H1 (cell line): ENCODE data around the gene ANO9. TPM values are rescaled to one million over a fixed set of nuclear protein-coding genes. Genes with fewer than 3 reads are reported as not detected.

Source experiments
- CTCF ChIA-PET: fragments of 300-600 bp; sonication (Branson Sonifier 250); formaldehyde crosslinking; loops from one replicate; lab custom pipeline; 2021; ENCODE audit not compliant: partially characterized antibody; lab: Charles Lee
- POLR2A ChIA-PET: fragments of 300-600 bp; sonication (Branson Sonifier 250); formaldehyde crosslinking; loops from one replicate; lab custom pipeline; 2021; ENCODE audit warnings: inconsistent platforms; ENCODE audit not compliant: partially characterized antibody; lab: Charles Lee
- DNase-seq, 2 experiments: peaks; one replicate each; pipeline versions ENCODE4 v3.0.0 to v3.0.0-alpha.2; 2010 to 2022; ENCODE audit warnings: low spot score in 2 of 2, low read depth in 1 of 2, mixed read lengths in 1 of 2
- FAIRE-seq: peaks from 2 replicates; lab custom pipeline; 2011; peaks lifted over from hg19 to GRCh38; lab: Jason Lieb, UNC
- H2AFZ ChIP-seq: 2 replicates; pipeline ENCODE4 v1.8.1; 2012; ENCODE audit warnings: low read length, inconsistent platforms
- H2AK5ac ChIP-seq: 2 replicates; pipeline ENCODE4 v1.6.1; 2013; ENCODE audit warnings: low read depth, low read length
- H2BK120ac ChIP-seq: replicated peaks from 2 replicates; pipeline ENCODE3; 2013; ENCODE audit warnings: low read depth, low read length, inconsistent platforms
- H2BK12ac ChIP-seq: 2 replicates; pipeline ENCODE4 v1.6.1; 2013; ENCODE audit warnings: low read depth, low read length
- H2BK15ac ChIP-seq: 2 replicates; pipeline ENCODE4 v1.6.1; 2013; ENCODE audit warnings: low read length
- H2BK20ac ChIP-seq: 2 replicates; pipeline ENCODE4 v1.6.1; 2013; ENCODE audit warnings: low read length
- H2BK5ac ChIP-seq: 2 replicates; pipeline ENCODE4 v1.6.1; 2013; ENCODE audit warnings: low read depth, low read length
- H3K14ac ChIP-seq: 2 replicates; pipeline ENCODE4 v1.6.1; 2013; ENCODE audit warnings: inconsistent platforms; ENCODE audit not compliant: insufficient read length
- H3K18ac ChIP-seq: 2 replicates; pipeline ENCODE4 v1.6.1; 2013; ENCODE audit warnings: low read length; ENCODE audit errors: extremely low read depth
- H3K23ac ChIP-seq: 2 replicates; pipeline ENCODE4 v1.6.1; 2013; ENCODE audit warnings: inconsistent platforms; ENCODE audit not compliant: insufficient read length
- H3K23me2 ChIP-seq: 2 replicates; pipeline ENCODE4 v1.6.1; 2013; ENCODE audit warnings: low read depth, low read length
- H3K27ac ChIP-seq: 2 replicates; pipeline ENCODE4 v1.6.1; 2011; ENCODE audit warnings: low read depth, low read length, inconsistent platforms
- H3K27me3 ChIP-seq, 4 experiments: replicated peaks in 1 of 4; 1 replicate in 1 of 4; 2 replicates in 3 of 4; pipeline versions ENCODE4 v1.6.1 to v1.8.1; 2011 to 2013; ENCODE audit warnings: low read length in 3 of 4, mild to moderate bottlenecking in 3 of 4, inconsistent platforms in 2 of 4, mixed read lengths in 2 of 4, moderate library complexity in 1 of 4; ENCODE audit not compliant: control insufficient read depth in 3 of 4, insufficient read depth in 3 of 4; ENCODE audit errors: extremely low read depth in 1 of 4
- H3K36me3 ChIP-seq, 4 experiments: 2 replicates each; pipeline versions ENCODE4 v1.6.1 to v1.8.1; 2011 to 2013; ENCODE audit warnings: mild to moderate bottlenecking in 4 of 4, low read length in 3 of 4, moderate library complexity in 2 of 4, control low read depth in 1 of 4, inconsistent platforms in 1 of 4; ENCODE audit not compliant: insufficient read depth in 4 of 4, control insufficient read depth in 2 of 4
- H3K4ac ChIP-seq: replicated peaks from 2 replicates; pipeline ENCODE3; 2013; ENCODE audit warnings: low read length, low read depth, mixed read lengths, inconsistent platforms; ENCODE audit not compliant: insufficient read length
- H3K4me1 ChIP-seq, 4 experiments: replicated peaks in 1 of 4; 1 replicate in 1 of 4; 2 replicates in 3 of 4; pipeline versions ENCODE4 v1.6.1 to v1.8.1; 2011 to 2013; ENCODE audit warnings: low read length in 3 of 4, inconsistent platforms in 2 of 4, mixed read lengths in 1 of 4; ENCODE audit not compliant: insufficient read depth in 4 of 4, control insufficient read depth in 3 of 4
- H3K4me2 ChIP-seq, 2 experiments: 2 replicates each; pipeline versions ENCODE4 v1.6.1 to v1.8.1; 2011 to 2013; ENCODE audit warnings: low read depth in 2 of 2, low read length in 2 of 2, control low read depth in 1 of 2, inconsistent platforms in 1 of 2, mild to moderate bottlenecking in 1 of 2; ENCODE audit not compliant: insufficient read depth in 1 of 2
- H3K4me3 ChIP-seq, 4 experiments: fragments of 200-600, 300-600 bp in 1 of 4; sonication (generic), shearing (Covaris generic), sonication (Bioruptor Twin) in 1 of 4; 2 replicates each; pipeline versions ENCODE4 v1.5.1 to v1.8.1; 2011 to 2016; ENCODE audit warnings: low read length in 4 of 4, low read depth in 3 of 4, control low read depth in 2 of 4, inconsistent platforms in 2 of 4, mild to moderate bottlenecking in 2 of 4, mixed read lengths in 1 of 4, moderate library complexity in 1 of 4; ENCODE audit not compliant: insufficient read depth in 2 of 4; ENCODE audit errors: extremely low read depth in 1 of 4
- H3K56ac ChIP-seq: replicated peaks from 2 replicates; pipeline ENCODE3; 2013; ENCODE audit warnings: low read depth, mild to moderate bottlenecking, mixed read lengths, low read length, inconsistent platforms; ENCODE audit not compliant: insufficient read length
- H3K79me1 ChIP-seq: 2 replicates; pipeline ENCODE4 v1.6.1; 2013; ENCODE audit warnings: low read depth, low read length, control low read depth
- H3K79me2 ChIP-seq, 2 experiments: 2 replicates each; pipeline versions ENCODE4 v1.6.1 to v1.8.1; 2012 to 2013; ENCODE audit warnings: low read length in 2 of 2, mild to moderate bottlenecking in 2 of 2, inconsistent platforms in 1 of 2; ENCODE audit not compliant: insufficient read depth in 2 of 2, control insufficient read depth in 1 of 2
- H3K9ac ChIP-seq, 4 experiments: replicated peaks in 1 of 4; 1 replicate in 1 of 4; 2 replicates in 3 of 4; pipeline versions ENCODE4 v1.6.1 to v1.8.1; 2011 to 2013; ENCODE audit warnings: low read depth in 3 of 4, low read length in 3 of 4, control low read depth in 2 of 4, mild to moderate bottlenecking in 2 of 4, moderate library complexity in 2 of 4, inconsistent platforms in 1 of 4; ENCODE audit errors: extremely low read depth in 1 of 4
- H3K9me3 ChIP-seq, 2 experiments: 2 replicates each; pipeline versions ENCODE4 v1.6.1 to v1.8.1; 2012 to 2013; ENCODE audit warnings: mild to moderate bottlenecking in 2 of 2, moderate library complexity in 2 of 2, control low read depth in 1 of 2, inconsistent platforms in 1 of 2, low read depth in 1 of 2, low read length in 1 of 2, mixed read lengths in 1 of 2; ENCODE audit not compliant: insufficient read depth in 2 of 2
- H4K20me1 ChIP-seq, 2 experiments: replicated peaks in 1 of 2; 2 replicates each; pipeline versions ENCODE3 to v1.8.1; 2011 to 2013; ENCODE audit warnings: inconsistent platforms in 2 of 2, low read length in 2 of 2, mild to moderate bottlenecking in 1 of 2; ENCODE audit not compliant: insufficient read depth in 2 of 2, control insufficient read depth in 1 of 2
- H4K5ac ChIP-seq: 2 replicates; pipeline ENCODE4 v1.6.1; 2013; ENCODE audit warnings: low read length, low read depth, mixed read lengths, inconsistent platforms; ENCODE audit not compliant: insufficient read length
- H4K8ac ChIP-seq: 2 replicates; pipeline ENCODE4 v1.8.0; 2013; ENCODE audit warnings: mild to moderate bottlenecking, moderate library complexity, low read length, inconsistent platforms; ENCODE audit not compliant: insufficient read depth; ENCODE audit errors: extremely low read depth
- H4K91ac ChIP-seq: replicated peaks from 2 replicates; pipeline ENCODE3; 2013; ENCODE audit warnings: low read length, mixed read lengths, inconsistent platforms; ENCODE audit not compliant: insufficient read length
- ATF2 ChIP-seq: IDR thresholded peaks from 2 replicates; pipeline ENCODE4 v1.6.1; 2012; ENCODE audit warnings: low read length, inconsistent platforms
- CBX5 ChIP-seq: fragments of 300-800, 300-1000 bp; sonication (generic); IDR thresholded peaks from 2 replicates; pipeline ENCODE4 v1.7.1; 2016; ENCODE audit warnings: antibody characterized with exemption, low read length, low read depth
- CBX8 ChIP-seq: fragments of 300-800, 300-1000 bp; sonication (generic); IDR thresholded peaks from 2 replicates; pipeline ENCODE4 v1.7.1; 2016; ENCODE audit warnings: low read depth, low read length, borderline replicate concordance
- CHD2 ChIP-seq: IDR thresholded peaks from 2 replicates; pipeline ENCODE4 v1.6.1; 2012; ENCODE audit warnings: low read length, improper control_type of control experiment
- NANOG ChIP-seq: IDR thresholded peaks from 2 replicates; pipeline ENCODE4 v1.6.1; 2011; ENCODE audit warnings: low read length, low read depth, mild to moderate bottlenecking, inconsistent platforms; ENCODE audit not compliant: insufficient read depth, poor library complexity, severe bottlenecking
- POLR2A ChIP-seq, 2 experiments: IDR thresholded peaks; 1 replicate in 1 of 2; 2 replicates in 1 of 2; pipeline ENCODE4 v1.6.1; 2011; ENCODE audit warnings: low read depth in 2 of 2, low read length in 2 of 2, mild to moderate bottlenecking in 2 of 2; ENCODE audit errors: control extremely low read depth in 1 of 2
- POU5F1 ChIP-seq: IDR thresholded peaks from 2 replicates; pipeline ENCODE4 v1.6.1; 2011; ENCODE audit warnings: low read depth, mild to moderate bottlenecking, low read length, moderate library complexity
- RXRA ChIP-seq: IDR thresholded peaks from 2 replicates; pipeline ENCODE4 v1.6.1; 2011; ENCODE audit warnings: low read depth, mild to moderate bottlenecking, low read length, moderate library complexity; ENCODE audit not compliant: insufficient read depth
- SIX5 ChIP-seq: IDR thresholded peaks from 2 replicates; pipeline ENCODE4 v1.6.1; 2011; ENCODE audit warnings: mild to moderate bottlenecking, low read depth, low read length
- SP4 ChIP-seq: IDR thresholded peaks from 2 replicates; pipeline ENCODE4 v1.6.1; 2012; ENCODE audit warnings: low read length, inconsistent platforms
- TAF7 ChIP-seq: optimal IDR thresholded peaks from 2 replicates; pipeline ENCODE3; 2011; ENCODE audit warnings: low read depth, mild to moderate bottlenecking, inconsistent platforms, low read length, moderate library complexity, borderline replicate concordance
- YY1 ChIP-seq: IDR thresholded peaks from 2 replicates; pipeline ENCODE4 v1.6.1; 2011; ENCODE audit warnings: low read depth, mild to moderate bottlenecking, low read length
- WGBS, 2 experiments: shearing (Covaris generic) in 1 of 2; methylation state at CpG; one replicate each; pipeline versions ENCODE4 v1.1.6 to v1.1.7; 2013 to 2015; ENCODE audit warnings: low lambda C conversion rate in 2 of 2, mixed read lengths in 2 of 2, inconsistent platforms in 1 of 2, low coverage in 1 of 2, missing lambda C conversion rate in 1 of 2; ENCODE audit not compliant: insufficient replicate concordance in 2 of 2, insufficient coverage in 1 of 2, insufficient read length in 1 of 2; ENCODE audit errors: extremely low coverage in 1 of 2, missing lambda C conversion rate in 1 of 2; 5-methylcytosine and 5-hydroxymethylcytosine counted together
- polyA plus RNA-seq, 7 experiments: library from polyadenylated mRNA; depleted of rRNA in 3 of 7; stranded (reverse) in 5 of 7; unstranded in 2 of 7; fragments of >200 nt in 5 of 7; fragments of 200-250 nt in 2 of 7; gene quantifications; 1 replicate in 5 of 7; 2 replicates in 1 of 7; 4 replicates in 1 of 7; pipeline versions ENCODE4 v1.2.1 to v1.2.3, GENCODE V29; 2011 to 2013; ENCODE audit warnings: missing spikeins in 2 of 7, mixed read lengths in 2 of 7
- total RNA-seq: library from RNA; stranded (reverse); fragmentation: NEBNext Ultra II Directional; extraction: Animal tissue kit (Norgen Biotek cat#: 25700); gene quantifications from 2 replicates; pipeline ENCODE4 v1.2.1, GENCODE V29; 2021

The ANO9 gene
- total and polyA plus RNA-seq, 2 of the 8 experiments (the other 6 are each of a cell fraction or from before 2014, with no cell fraction given), result 20.0 to 20.7 TPM

DNA sequence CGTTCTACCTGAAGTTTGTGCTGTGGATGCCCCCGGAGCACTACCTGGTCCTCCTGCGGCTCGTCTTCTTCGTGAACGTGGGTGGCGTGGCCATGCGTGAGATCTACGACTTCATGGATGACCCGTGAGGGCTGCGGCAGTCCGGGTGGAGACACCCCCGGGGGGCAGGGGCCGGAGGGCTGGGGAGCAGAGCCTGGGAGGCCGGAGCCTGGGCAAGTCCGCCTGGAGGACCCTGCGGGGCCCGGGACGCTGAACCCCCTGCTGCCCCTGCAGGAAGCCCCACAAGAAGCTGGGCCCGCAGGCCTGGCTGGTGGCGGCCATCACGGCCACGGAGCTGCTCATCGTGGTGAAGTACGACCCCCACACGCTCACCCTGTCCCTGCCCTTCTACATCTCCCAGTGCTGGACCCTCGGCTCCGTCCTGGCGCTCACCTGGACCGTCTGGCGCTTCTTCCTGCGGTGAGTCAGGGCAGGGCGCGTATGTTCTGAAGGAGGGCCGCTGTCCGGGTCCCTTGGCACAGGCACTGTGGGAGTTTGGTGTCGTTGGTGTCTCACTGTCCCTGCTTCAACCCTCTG, 47.9 kb upstream of the ANO9 start:
- no peak overlapping the region for H3K4ac ChIP-seq
- CTCF ChIA-PET, result interaction anchor here (0.9 to 1.3 kb wide), 3 partner anchors 17 to 41 kb away, joined by 3 to 4 read pairs (median 3); no protein-coding TSS in a partner anchor
- no peak for TF ChIP-seq CHD2
- no peak for TF ChIP-seq SIX5
- no peak for TF ChIP-seq CBX8
- TF ChIP-seq POU5F1, result no peak
- no peak for TF ChIP-seq YY1
- TF ChIP-seq ATF2, result no peak
- no peak for TF ChIP-seq SP4
- TF ChIP-seq TAF7, result no peak
- no peak for TF ChIP-seq CBX5
- TF ChIP-seq POLR2A (IDR thresholded peaks at IDR 0.05; ENCODE audit: control extremely low read depth in 1 of 2, low read depth in 2 of 2, low read length in 2 of 2), result no peak
- TF ChIP-seq NANOG, result no peak
- TF ChIP-seq RXRA, result no peak

More for the DNA sequence above, 47.9 kb upstream of the ANO9 start:
- no peak for FAIRE-seq
- DNase-seq, result no peak
- H3K4me2 ChIP-seq, result no peak overlapping the region
- no peak overlapping the region for H2AK5ac ChIP-seq
- H2BK20ac ChIP-seq, result no peak overlapping the region
- no peak overlapping the region for H4K5ac ChIP-seq
- H2BK120ac ChIP-seq, result no peak overlapping the region
- peaks cover 0 to 5% of the 10 kb centered on the region in 2 experiments; a peak in 1 of 4 replicates for H3K79me2 ChIP-seq
- peaks cover 0 to 7% of the 10 kb centered on the region in 2 experiments; a peak in 1 of 4 replicates for H3K9me3 ChIP-seq
- peaks cover 8% of the 10 kb centered on the region for H3K79me1 ChIP-seq
- no peak overlapping the region for H4K91ac ChIP-seq
- no peak overlapping the region for H3K56ac ChIP-seq
- H3K4me1 ChIP-seq, result no peaks in the 10 kb centered on the region
- H3K27ac ChIP-seq, result no peak overlapping the region
- H2BK5ac ChIP-seq, result no peak overlapping the region; the same call in 1 of the 2 replicates
- H3K36me3 ChIP-seq, result peaks cover 2 to 17% (median 5%) of the 10 kb centered on the region in 4 experiments; a peak in 4 of 8 replicates
- no peak overlapping the region for H4K8ac ChIP-seq
- no peak overlapping the region for H3K9ac ChIP-seq
- WGBS, 2 experiments, result 96% methylated on average over 34 of the region's 37 CpGs; no CpG with 5 or more reads in 1 of the 2 experiments
- H3K23me2 ChIP-seq, result no peaks in the 10 kb centered on the region
- no peak overlapping the region for H2BK15ac ChIP-seq
- H2BK12ac ChIP-seq, result no peak overlapping the region
- no peak overlapping the region for H3K4me3 ChIP-seq
- no peak overlapping the region for H3K14ac ChIP-seq
- H3K18ac ChIP-seq, result no peak overlapping the region
- H3K23ac ChIP-seq, result no peak overlapping the region
- POLR2A ChIA-PET, result interaction anchor here (0.5 to 1.1 kb wide), 5 partner anchors 10 to 200 kb away, joined by 3 to 4 read pairs (median 3); no protein-coding TSS in a partner anchor
- H2AFZ ChIP-seq, result no peak overlapping the region
- H4K20me1 ChIP-seq, result peaks cover 3 to 6% of the 10 kb centered on the region in 2 experiments
- no peaks in the 10 kb centered on the region for H3K27me3 ChIP-seq
